Right ventricle myocardium inferior (tissue), 1 donor: Measurements from ENCODE around the gene BAIAP3. TPM values are rescaled to one million over a fixed set of nuclear protein-coding genes. Genes with fewer than 3 reads are reported as not detected.

Experiments used
- ATAC-seq: fragments of 200-7000 bp; cut with Tn5 transposase; one replicate; pipeline ENCODE4 v1.9.1; 2020; ENCODE audit warnings: mild to moderate bottlenecking, moderate library complexity
- DNase-seq: peaks from one replicate; pipeline ENCODE4 v3.0.0; 2021; ENCODE audit errors: missing footprints
- intact Hi-C: fragments of 100-400 bp; cut with DNase I; formaldehyde crosslinking; loops from one replicate; pipeline ENCODE4 v1.11.0; 2022
- total RNA-seq: library from RNA; stranded (reverse); fragmentation: NEBNext Ultra II Directional; extraction: Animal tissue kit (Norgen Biotek cat#: 25700); gene quantifications from one replicate; pipeline ENCODE4 v1.2.1, GENCODE V29; 2021
- donor health status: DM: no; HTN: yes; CAD: no; lungs with severe emphysema.

Gene BAIAP3
- total RNA-seq, 1 donor from 2014 or later, result 1.9 TPM

DNA sequence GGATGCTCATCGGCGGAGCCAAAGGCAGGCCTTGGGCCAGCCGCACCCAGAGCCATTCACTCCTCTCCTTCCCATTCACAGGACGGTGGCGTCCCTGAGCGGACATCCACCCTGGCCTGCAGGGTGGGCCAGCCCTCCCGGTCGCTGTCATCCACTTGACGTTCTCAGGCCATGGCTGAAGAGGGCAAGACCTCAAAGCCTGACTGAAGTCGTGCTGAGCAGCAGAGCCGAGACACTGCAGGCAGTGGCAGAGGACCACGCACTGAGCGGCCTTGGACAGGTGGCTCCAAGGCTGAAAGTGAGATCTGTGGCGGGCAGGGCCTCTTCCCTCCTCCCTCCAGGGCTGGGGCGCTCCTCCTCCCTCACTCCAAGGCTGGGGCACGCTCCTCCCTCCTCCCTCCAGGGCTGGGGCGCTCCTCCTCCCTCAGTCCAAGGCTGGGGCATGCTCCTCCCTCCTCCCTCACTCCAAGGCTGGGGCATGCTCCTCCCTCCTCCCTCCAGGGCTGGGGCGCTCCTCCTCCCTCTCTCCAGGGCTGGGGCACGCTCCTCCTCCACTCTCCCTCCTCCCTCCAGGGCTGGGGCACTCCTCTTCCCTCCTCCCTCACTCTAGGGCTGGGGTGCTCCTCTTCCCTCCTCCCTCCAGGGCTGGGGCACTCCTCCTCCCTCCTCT, 42.4 kb downstream of the BAIAP3 start:
- ATAC-seq, result no peak
- intact Hi-C loops, result no loop called here
- DNase-seq, result no peak

DNA sequence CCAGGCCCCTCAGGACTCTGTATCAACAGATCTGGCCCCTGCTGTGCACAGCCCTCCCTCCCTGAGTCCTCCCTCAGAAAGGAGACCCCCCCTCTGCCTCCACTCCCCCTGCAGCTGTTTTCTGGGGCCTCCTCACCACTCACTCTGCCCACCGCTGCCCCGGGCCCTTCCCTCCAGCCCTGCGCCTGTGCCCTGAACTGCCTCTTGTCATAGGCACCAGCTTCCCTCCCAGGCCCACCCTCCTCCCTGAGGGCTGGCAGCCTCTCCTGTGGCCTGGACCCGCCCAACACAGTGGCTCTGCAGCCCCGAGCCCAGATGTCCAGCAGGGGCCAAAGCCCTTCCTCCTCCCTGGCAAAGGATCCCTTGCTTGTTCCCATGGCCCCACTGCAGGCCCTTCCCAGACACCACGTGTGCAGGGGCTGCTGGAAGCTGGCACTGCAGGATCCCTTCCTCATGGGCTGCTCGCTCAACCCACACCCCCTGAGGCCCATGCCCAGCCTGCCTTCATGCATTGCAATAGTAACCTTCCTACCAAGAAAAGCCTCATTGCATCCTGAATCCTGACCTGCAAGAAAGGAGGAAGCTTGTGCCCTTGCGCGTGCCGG, 44.1 kb downstream of the BAIAP3 start:
- intact Hi-C loops, result no loop called here
- DNase-seq (peak; percentile 20), ATAC-seq (no peak)

- ATAC-seq, result no peak
- intact Hi-C loops, result no loop called here
- DNase-seq, result no peak
These were observed 44.8 kb downstream of the BAIAP3 start for GRCh38 chr16:1378087-1378803.

DNA sequence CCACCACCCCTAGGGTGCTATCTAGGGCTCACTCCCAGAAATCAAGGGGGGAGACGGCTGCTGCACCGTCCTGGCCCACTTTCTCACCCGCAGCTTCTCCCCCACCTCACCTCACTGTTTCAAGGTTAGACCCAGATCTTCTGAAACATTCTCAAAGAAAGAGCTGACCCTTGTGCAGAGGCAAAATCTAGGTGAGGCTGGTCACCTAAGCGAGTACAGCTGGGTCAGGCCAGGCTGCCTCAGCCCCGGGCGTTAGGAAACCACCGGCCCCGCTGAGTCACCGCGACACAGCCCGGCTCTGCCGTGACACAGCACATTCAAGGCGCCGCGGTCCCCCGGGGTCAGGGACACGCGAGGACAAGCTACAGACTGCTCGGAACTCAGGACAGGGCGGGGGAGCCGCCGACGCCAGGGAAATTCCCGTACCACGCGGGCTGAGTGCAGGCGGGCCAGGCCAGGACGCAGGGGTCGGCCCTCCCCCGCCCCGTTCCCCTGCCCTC, 45.4 kb downstream of the BAIAP3 start:
- DNase-seq (peak; percentile 93), ATAC-seq (peak; percentile 86)
- intact Hi-C loops, result no loop called here

DNA sequence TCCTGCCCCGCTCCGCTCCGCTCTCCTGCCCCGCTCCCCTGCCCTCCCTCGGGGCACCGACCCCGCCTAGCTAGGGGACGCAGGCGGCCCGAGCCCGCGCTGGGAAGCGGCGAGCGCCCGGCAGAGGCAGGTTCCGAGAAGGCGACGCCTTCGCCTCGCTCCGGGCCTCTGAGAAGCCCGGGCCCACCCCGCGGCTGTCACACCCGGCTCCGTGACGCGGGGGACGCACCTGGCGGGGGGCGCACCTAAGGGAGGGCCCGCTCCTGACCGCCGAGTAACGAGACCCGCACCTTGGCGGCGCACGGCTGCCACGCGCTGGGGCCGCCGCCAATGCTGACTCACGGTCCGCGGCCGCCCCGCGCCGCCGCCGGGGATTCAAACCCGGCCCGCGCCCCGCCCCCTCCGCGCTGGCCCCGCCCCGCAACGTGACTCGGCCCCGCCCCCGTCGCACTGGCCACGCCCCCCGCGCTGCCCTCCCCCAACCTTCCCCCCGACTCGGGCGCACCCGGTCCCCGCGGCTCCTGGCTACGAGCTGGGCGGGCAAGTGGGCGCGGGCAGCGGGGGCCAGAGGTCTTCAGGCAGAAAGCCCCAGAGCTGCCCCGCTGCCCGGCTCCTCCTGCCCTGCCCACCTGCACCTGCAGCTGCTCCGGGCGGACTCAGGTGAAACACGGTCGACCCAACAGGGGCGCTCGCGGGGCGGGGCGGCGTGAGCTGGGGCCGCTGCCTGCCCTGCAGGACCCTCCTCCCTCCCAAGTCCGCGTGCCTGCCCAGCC, 46.0 kb downstream of the BAIAP3 start:
- intact Hi-C loops, result no loop called here
- peak; percentile 74 for ATAC-seq
- peak; percentile 76 for DNase-seq

DNA sequence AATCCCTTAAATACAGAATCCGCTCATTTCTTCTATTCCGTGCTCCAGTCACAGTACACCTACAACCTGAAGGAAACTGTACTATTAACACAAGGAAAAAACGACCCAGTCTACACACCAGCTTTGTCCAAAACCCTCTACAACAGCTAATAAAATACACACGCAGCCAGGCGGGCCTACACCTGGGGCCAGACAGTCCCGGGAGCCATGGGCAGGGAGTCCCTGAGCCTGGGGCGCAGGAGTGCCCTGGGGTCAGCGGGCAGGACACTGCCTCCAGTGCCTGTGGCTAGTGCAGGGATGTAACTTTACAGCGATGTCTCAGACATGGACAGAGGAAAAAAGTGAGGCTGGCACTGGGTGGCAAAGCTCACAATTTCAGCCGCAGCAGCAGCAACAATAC, 46.8 kb downstream of the BAIAP3 start:
- ATAC-seq, result no peak
- DNase-seq, result no peak
- intact Hi-C loops, result no loop called here

GRCh38 chr16:1381612-1382406, 48.4 kb downstream of the BAIAP3 start:
- intact Hi-C loops, result no loop called here
- no peak for ATAC-seq
- DNase-seq, result no peak

DNA sequence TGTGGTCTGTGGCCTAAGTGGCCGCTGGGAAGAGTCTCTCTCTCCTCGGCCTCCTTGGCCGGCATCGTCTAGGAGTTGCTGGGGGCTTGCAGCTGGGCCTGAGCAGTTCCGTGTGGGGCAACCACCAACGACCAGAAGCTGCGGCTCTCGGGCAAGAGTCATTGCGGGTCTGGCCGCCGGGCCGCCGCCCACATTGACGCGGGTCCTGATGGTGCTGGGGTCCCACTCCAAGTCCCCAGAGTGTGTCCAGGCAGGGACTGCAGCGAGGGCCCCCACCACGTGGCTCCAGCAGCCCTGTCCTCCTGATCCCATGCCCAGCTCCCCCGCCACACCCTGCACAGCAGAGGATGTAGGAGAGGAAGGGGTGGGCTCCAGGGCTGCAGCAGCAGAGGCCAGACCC, 50.1 kb downstream of the BAIAP3 start:
- intact Hi-C loops, result no loop called here
- DNase-seq (no peak), ATAC-seq (no peak)

- DNase-seq, result no peak
- no peak for ATAC-seq
- intact Hi-C loops, result no loop called here
These were observed 51.8 kb downstream of the BAIAP3 start for GRCh38 chr16:1385232-1385631.

DNA sequence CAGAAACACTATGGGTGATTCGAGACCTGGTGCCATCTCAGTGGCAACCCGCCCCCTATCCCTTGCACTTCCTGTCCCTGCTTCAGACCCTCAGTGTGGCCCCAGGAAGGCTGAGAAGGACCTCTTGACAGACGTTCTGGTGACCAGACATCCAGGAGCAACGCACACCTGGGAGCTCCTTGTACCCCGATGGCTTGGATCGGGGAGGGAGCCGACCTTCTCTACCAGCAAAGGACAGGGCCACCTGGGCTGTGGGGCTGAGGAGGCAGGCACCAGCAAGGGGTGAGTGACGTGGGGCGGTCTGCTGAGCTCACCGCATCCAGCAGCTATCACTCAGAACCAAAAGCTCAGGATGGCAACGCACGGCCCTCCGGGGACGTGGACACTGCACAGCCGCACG, 53.9 kb downstream of the BAIAP3 start:
- no peak for ATAC-seq
- intact Hi-C loops, result no loop called here
- DNase-seq, result no peak

- intact Hi-C loops, result no loop called here
- DNase-seq (no peak), ATAC-seq (no peak)
These were observed 56.3 kb downstream of the BAIAP3 start for GRCh38 chr16:1389762-1390161.

- intact Hi-C loops, result no loop called here
- DNase-seq (peak; percentile 50), ATAC-seq (no peak)
These were observed 56.9 kb downstream of the BAIAP3 start for GRCh38 chr16:1390239-1390779.

DNA sequence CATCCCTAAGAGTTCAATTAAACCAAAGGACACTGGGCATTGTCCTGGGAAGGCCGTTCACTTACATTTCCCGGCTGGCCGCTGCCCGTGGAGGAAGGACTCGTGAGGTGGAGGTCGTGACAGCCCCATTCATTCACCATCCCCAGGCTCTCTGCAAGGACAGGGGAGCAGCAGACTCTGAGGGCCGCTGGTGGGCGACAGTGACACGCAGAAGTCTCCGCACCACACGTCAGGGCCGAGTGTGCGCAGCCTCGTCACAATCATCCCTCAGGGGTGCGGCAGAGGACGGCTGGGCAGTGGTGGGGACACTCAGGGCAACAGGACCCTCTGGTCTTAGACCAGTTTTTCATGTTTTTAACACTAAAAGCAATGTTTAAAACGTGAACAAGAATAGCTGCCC, 59.4 kb downstream of the BAIAP3 start:
- intact Hi-C loops, result no loop called here
- ATAC-seq (no peak), DNase-seq (peak; percentile 48)

DNA sequence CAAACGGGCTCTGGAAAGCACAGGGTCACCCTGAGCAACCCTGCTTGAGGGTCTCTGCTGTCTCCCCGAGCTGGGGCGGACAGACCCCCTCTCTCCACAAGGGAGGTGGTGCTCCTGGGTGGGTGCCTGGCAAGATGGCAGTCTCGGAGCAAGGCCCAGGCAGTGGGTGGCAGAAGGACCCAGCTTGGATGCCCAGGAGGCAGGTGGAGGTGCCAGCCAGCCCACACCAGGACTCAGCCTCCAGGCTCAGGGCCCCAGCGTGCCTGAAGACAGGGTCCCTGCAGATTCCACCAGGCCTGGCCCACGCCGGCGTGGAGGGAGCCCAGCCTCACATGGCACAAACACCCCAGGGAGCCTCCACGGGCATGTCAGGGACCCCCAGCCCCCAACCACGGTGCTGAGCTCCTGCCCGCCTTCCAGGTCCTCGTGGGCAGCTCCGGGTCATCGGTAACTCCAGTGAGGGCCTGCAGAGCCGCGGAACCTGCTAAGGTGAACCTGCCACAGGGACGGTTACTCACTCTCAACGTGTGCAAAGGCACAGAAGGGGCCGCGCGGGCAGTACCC, 60.2 kb downstream of the BAIAP3 start:
- ATAC-seq, result no peak
- DNase-seq, result peak; percentile 39
- intact Hi-C loops, result no loop called here

DNA sequence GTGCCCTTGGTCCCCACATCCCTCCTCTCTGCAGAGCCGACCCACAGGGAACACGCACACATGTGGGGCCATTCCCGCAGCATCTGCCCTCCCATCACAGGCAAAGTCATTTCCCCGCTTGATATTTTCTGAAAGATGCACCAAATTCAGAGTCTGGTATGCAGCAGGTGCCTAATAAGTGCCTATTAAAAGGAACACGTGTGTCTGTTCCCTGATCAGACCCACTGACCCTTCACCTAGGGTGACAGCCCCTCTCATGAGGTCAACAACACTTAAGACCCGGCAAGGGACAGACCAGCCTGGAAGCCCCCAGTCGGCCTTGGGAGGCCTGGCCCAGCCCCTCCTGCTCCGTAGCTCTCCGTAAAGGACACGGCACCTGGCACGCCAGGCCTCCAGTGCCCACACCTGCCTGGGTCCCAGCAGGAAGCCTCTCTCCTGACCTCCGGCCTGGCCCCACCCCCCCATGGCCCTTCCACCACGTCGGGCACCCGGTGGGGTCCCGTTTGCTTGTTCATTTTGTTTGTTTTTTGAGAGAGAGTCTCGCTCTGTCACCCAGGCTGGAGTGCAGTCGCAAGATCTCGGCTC, 61.0 kb downstream of the BAIAP3 start:
- peak; percentile 45 for DNase-seq
- intact Hi-C loops, result no loop called here
- no peak for ATAC-seq

DNA sequence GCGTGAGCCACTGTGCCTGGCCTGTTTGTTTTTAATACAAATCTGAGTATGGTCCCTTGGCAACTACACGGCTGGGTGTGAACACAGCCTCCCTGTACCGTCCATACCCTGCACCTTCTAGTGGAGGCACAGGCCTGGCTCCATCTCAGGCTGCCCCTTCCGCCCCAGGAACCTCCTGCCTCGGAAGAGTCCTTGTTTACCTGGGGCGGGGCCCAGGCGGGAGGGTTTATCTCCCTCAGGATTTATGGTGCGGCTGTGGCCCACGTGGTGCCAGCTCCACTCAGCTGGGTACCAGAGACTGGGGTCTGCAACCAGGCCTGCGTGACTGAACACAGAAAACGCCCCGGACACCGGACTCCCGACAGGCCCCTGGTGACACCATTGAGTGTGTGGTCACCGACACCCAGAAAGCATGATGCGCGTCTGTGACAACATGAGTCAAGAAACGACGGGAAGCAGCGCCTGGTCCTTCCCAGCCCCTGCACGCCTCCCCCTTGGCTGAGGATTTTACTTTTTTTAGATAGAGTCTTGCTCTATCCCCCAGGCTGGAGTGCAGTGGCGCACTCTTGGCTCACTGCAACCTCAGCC, 62.1 kb downstream of the BAIAP3 start:
- intact Hi-C loops, result no loop called here
- DNase-seq (peak; percentile 40), ATAC-seq (no peak)

DNA sequence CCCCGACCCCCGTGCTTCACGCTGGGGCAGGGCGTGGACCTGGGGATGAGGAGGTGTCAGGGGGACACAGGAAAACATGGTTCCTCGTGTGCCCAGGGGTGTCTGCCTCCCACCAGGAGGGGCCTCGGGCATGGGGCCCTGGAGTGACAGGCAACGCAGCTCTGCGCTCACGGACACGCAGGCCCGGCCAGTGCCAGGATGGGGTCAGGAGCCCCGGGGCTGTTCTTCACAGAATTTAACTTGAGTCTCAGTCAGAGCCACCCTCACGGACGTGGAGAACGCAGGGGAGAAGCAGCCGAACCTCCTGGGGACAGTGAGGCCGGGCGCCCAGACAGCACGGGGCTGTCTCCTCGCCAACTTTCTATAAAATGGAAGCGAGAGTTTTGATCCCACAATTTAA, 64.3 kb downstream of the BAIAP3 start:
- ATAC-seq (no peak), DNase-seq (peak; percentile 65)
- intact Hi-C loops, result no loop called here
